GM10248 (cell line): Measurements from ENCODE around the gene IL36B.

Source experiments
- CTCF ChIA-PET: fragments of 300-600 bp; sonication (Branson Sonifier 250); formaldehyde crosslinking; extraction: SDS; loops from one replicate; lab custom pipeline; 2021; ENCODE audit warnings: antibody characterized with exemption; lab: Yijun Ruan, JAX
- POLR2A ChIA-PET: fragments of 350-650 bp; sonication (Branson Sonifier 250); formaldehyde crosslinking; extraction: SDS; loops from one replicate; lab custom pipeline; 2020; ENCODE audit warnings: antibody characterized with exemption; lab: Yijun Ruan, JAX
- DNase-seq: peaks from one replicate; pipeline ENCODE4 v3.0.0; 2012; ENCODE audit errors: extremely low spot score
- TF ChIP-seq, protein P1 (sequence below): IDR thresholded peaks from 2 replicates; pipeline ENCODE4 v1.5.1; 2012; ENCODE audit warnings: mild to moderate bottlenecking, low read depth; ENCODE audit errors: extremely low read depth, missing control alignments, control extremely low read depth

Gene IL36B

DNA sequence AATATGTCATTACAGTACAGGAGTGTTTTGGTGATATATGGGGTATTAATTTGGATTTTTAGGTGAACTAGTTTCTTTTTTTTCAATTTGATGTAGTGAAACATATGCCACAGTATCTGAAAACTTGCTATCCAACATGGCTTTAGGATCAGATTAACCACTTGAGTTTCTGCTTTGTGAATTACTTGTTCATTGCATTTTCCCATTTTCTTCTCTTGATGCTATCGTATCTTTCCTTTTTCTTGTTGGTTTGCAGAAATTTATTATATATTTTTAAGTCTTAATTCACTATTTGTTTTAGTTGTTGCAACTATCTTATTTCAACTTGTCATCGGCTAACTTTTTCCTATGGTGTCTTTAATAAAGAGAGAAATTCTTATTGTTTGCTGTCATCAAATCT lies 38.6 kb downstream of the IL36B start:
- POLR2A ChIA-PET = no interaction called here
- CTCF ChIA-PET = interaction anchor here (1.0 kb wide), 1 partner anchor 8 kb away, joined by 3 read pairs; no protein-coding TSS in a partner anchor
- DNase-seq = no peak
- TF ChIP-seq, protein P1, sequence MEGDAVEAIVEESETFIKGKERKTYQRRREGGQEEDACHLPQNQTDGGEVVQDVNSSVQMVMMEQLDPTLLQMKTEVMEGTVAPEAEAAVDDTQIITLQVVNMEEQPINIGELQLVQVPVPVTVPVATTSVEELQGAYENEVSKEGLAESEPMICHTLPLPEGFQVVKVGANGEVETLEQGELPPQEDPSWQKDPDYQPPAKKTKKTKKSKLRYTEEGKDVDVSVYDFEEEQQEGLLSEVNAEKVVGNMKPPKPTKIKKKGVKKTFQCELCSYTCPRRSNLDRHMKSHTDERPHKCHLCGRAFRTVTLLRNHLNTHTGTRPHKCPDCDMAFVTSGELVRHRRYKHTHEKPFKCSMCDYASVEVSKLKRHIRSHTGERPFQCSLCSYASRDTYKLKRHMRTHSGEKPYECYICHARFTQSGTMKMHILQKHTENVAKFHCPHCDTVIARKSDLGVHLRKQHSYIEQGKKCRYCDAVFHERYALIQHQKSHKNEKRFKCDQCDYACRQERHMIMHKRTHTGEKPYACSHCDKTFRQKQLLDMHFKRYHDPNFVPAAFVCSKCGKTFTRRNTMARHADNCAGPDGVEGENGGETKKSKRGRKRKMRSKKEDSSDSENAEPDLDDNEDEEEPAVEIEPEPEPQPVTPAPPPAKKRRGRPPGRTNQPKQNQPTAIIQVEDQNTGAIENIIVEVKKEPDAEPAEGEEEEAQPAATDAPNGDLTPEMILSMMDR = no peak

DNA sequence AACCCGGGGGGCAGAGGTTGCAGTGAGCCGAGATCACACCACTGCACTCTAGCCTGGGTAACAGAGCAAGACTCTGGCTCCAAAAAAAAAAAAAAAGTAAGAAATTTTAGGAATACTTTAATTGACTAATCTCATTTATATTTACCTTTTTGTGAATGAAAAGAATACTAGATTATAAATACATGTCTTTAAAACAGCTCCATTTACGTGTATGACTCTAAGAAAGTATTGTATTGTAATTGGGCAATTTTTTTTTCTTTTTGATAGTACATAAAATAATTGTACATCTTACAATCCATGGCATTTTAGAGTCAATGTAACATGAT lies 39.4 kb downstream of the IL36B start:
- POLR2A ChIA-PET = no interaction called here
- TF ChIP-seq, protein P1 = no peak
- CTCF ChIA-PET = interaction anchor here (1.0 kb wide), 1 partner anchor 9 kb away, joined by 3 read pairs; no protein-coding TSS in a partner anchor
- no peak for DNase-seq

DNA sequence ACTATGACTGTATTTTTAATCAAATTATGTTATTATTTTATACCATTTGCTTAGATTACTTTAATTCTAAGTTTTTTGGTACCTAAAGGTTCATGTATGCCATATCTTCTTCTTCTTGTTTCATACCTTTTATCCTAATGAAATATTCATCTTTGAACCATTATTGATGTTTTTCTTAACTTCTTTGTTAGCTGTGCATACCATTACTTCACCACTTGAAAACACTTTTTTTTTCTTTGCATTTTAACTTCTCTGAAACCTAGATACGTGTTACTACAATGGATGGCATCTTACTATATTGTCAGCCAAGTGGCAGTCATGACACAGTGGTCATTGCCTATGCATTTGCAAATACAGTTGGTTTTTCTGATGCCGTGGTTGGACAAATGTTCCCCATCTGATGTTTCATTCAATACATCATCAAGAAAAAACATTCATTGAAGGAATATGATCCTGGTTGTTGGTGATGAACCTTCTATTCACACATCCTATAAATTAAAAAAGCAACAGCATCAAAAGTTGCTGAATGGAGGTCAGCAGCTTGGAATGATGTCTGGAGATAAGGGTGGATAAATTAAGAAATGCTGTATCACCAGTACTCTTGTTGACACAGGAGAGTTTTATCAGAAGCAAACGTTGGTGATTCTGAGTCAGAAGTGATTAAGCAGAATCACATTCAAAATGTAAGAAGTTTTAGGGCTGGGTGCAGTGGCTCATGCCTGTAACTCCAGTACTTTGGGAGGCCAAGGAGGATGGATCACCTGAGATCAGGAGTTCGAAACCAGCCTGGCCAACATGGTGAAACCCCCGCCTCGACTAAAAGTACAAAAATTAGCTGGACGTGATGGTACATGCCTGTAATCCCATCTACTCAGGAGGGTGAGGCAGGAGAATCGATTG lies 40.0 kb downstream of the IL36B start:
- ChIA-PET CTCF (interaction anchor here (1.0 kb wide), 1 partner anchor 9 kb away, joined by 3 read pairs; no protein-coding TSS in a partner anchor), POLR2A (no interaction called here)
- TF ChIP-seq, protein P1 = no peak
- no peak for DNase-seq

DNA sequence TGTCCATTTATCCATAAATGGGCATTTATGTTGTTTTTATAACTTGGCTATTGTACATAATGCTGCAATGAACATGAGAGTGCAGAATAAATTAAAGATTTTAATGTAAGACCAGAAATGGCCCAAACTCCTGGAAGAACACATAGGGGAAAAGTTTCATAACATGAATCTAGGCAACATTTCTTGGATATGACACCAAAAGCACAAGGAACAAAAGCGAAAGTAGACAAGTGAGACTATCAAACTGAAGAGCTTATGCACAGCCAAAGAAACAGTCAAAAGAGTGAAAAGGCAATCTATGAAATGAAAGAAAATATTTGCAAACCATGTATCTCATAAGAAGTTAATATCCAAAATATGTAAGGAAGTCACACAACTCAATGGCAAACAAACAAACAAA lies 41.6 kb downstream of the IL36B start:
- DNase-seq = no peak
- TF ChIP-seq, protein P1 = no peak
- CTCF ChIA-PET = no interaction called here
- POLR2A ChIA-PET = no interaction called here

DNA sequence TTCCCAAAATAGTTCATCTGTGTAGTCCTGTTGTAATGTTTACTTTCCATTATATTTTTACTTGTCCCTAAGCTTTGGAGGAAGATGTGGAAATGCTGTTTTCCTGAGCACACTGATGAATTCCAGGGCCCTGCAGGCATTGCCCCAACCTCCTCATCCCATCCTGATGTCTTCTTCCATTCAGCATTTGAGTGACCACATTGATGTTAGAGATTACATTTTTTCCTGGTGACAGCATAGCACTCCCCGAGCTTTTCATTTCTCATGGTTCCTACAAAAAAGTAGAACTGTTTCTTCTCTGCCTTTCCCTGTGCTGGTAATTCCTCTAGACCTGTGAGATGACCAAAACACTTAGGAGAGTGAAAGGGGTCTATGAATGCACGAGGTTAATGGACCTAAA lies 42.6 kb downstream of the IL36B start:
- DNase-seq = no peak
- ChIA-PET POLR2A (no interaction called here), CTCF (no interaction called here)
- TF ChIP-seq, protein P1 = no peak

DNA sequence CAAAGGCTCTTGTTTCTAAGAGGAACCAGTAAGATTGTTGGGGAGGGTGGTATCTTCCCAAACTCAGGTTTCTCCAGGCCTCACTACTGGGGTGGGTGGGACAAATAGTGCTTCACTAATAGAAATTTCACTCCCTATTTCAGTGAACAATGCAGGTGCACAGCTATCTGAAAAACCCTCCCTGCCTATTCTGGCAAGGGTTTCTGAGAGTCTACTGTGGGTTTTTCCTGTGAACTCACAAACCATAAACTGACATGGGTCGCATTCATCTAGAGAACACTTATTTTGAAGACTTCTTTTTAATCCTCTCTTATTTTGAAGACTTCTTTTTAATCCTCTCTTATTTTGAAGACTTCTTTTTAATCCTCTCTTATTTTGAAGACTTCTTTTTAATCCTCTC lies 43.0 kb downstream of the IL36B start:
- TF ChIP-seq, protein P1 = no peak
- no peak for DNase-seq
- ChIA-PET CTCF (no interaction called here), POLR2A (no interaction called here)
